GM20431 (cell line): ENCODE data around the gene NKPD1.
"Not testable (repeated sequence)": the region's sequence is repeated elsewhere in the genome, so short reads cannot be mapped to it uniquely, and the experiment has no call there.

Source experiments
- in situ Hi-C: fragments of 300-500 bp; cut with MseI, MboI; formaldehyde crosslinking; loops from one replicate; pipeline ENCODE4 v1.15.0; 2020; ENCODE audit warnings: low sequenced_read_pairs; ENCODE audit not compliant: unreplicated experiment

The NKPD1 gene

GRCh38 chr19:45124021-45124420 is 36.8 kb downstream of the NKPD1 start:
- in situ Hi-C loops, result no loop called here

- in situ Hi-C loops, result no loop called here
These were observed 37.3 kb downstream of the NKPD1 start for GRCh38 chr19:45123440-45123850.

GRCh38 chr19:45122832-45123231 is 38.0 kb downstream of the NKPD1 start:
- in situ Hi-C loops, result no loop called here

- in situ Hi-C loops, result no loop called here
These were observed 38.9 kb downstream of the NKPD1 start for GRCh38 chr19:45121827-45122345.

GRCh38 chr19:45119582-45119981 is 41.2 kb downstream of the NKPD1 start:
- in situ Hi-C loops, result no loop called here

- in situ Hi-C loops, result not testable (repeated sequence)
These were observed 42.0 kb downstream of the NKPD1 start for GRCh38 chr19:45118591-45119355.

- in situ Hi-C loops, result no loop called here
These were observed 42.7 kb downstream of the NKPD1 start for GRCh38 chr19:45118106-45118505.

GRCh38 chr19:45117671-45118070 is 43.1 kb downstream of the NKPD1 start:
- in situ Hi-C loops, result no loop called here

GRCh38 chr19:45117167-45117594 is 43.6 kb downstream of the NKPD1 start:
- in situ Hi-C loops, result no loop called here

- in situ Hi-C loops, result no loop called here
These were observed 44.8 kb downstream of the NKPD1 start for GRCh38 chr19:45115809-45116615.

GRCh38 chr19:45114116-45114515 is 46.7 kb downstream of the NKPD1 start:
- in situ Hi-C loops, result no loop called here

- in situ Hi-C loops, result no loop called here
These were observed 47.2 kb downstream of the NKPD1 start for GRCh38 chr19:45113628-45114027.

- in situ Hi-C loops, result no loop called here
These were observed 48.5 kb downstream of the NKPD1 start for GRCh38 chr19:45112111-45112827.
